SK-N-MC (cell line): Measurements from ENCODE around the gene CPT1B.

ENCODE experiments used
- EZH2 ChIP-seq: fragments of 200-600 bp; sonication (generic); IDR thresholded peaks from one replicate; pipeline ENCODE4 v1.6.1; 2017; ENCODE audit warnings: antibody characterized with exemption
- FOXP2 ChIP-seq: optimal IDR thresholded peaks from 2 replicates; pipeline ENCODE3; 2011; ENCODE audit warnings: mild to moderate bottlenecking, moderate library complexity; ENCODE audit not compliant: insufficient read depth; ENCODE audit errors: extremely low read length, control extremely low read depth
- POLR2AphosphoS5 ChIP-seq: IDR thresholded peaks from 2 replicates; pipeline ENCODE4 v1.6.1; 2012; ENCODE audit warnings: mild to moderate bottlenecking, low read depth, low read length, borderline replicate concordance

GRCh38 chr22:50611341-50612060 is 33.3 kb upstream of the CPT1B start:
- TF ChIP-seq POLR2AphosphoS5: no peak
- TF ChIP-seq FOXP2: no peak
- no peak for TF ChIP-seq EZH2
